NCI-H1048 (cell line): ENCODE data around the gene COX15.
"Not testable (repeated sequence)": the region's sequence is repeated elsewhere in the genome, so short reads cannot be mapped to it uniquely, and the experiment has no call there.

ENCODE experiments used
- DNase-seq: peaks from one replicate; lab custom pipeline; 2025; lab: John Stamatoyannopoulos, UW

The COX15 gene

DNA sequence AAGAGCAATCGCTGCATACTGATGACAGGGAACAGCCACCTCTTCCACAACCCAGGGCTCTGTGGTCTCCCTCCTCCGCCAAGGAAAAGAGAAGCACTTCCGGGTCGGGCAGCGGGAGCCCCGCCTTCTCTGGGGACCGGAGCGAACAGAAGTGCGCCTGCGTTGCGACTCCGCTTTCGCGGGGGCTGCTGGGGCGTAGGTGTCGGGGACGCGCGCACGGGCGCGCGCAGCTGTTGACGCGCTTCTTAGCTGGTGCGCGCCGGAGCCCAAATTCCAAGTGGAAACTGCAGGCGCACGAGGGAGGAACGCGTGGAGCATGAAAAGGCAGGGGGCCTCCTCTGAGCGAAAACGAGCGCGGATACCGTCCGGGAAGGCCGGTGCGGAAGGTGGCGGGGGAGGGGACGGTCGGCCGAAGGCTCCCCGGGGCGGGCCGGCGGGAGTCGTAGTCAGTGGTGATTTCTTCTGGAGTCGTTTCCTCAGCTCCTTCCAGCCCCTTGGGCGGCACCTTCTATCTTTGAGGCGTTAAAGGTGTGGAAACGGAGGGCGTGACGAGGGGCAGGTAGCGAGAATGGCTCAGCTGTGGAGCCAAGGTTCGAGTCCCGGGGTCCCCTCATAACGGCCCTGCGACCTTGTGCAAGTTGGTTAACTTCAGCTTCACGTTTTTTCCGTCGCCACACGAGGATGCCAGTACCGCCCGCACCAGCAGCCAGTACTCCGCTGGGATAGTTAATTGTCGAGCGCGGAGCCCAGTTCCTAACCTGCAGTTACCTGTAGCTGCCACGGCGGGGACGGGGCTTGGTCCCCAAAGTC, at the start of gene COX15, which contains the start of gene CUTC:
Gene COX15, minus strand, starts transcription at position 95 of the 810 bp plus-strand sequence. Its CDS starts 78 bp downstream, at position 17.
Gene CUTC, plus strand, starts transcription at position 202 of the 810 bp plus-strand sequence. Its CDS starts 115 bp downstream, at position 317.
- DNase-seq, result peak; percentile 85

DNA sequence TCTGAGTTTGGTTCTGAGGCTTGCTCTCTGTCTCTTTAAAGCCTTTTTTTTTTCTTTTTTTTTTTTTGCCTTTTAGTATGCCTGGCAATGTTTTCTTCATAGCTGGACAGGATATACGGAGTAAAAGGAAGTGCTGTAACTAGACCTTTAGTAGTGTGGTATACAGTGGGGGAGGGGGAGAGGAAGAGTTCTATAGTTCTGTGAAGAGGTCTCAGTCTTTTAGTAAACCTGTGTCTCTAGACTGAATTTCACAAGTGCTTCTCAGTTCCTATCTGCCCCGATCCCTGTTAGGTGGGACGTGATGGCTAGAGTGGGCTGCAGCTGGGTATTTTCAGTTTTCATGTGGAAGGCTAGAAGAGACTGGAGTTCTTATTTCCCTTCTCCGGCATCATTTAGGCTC, 47.4 kb upstream of the COX15 start:
- DNase-seq, result no peak

DNA sequence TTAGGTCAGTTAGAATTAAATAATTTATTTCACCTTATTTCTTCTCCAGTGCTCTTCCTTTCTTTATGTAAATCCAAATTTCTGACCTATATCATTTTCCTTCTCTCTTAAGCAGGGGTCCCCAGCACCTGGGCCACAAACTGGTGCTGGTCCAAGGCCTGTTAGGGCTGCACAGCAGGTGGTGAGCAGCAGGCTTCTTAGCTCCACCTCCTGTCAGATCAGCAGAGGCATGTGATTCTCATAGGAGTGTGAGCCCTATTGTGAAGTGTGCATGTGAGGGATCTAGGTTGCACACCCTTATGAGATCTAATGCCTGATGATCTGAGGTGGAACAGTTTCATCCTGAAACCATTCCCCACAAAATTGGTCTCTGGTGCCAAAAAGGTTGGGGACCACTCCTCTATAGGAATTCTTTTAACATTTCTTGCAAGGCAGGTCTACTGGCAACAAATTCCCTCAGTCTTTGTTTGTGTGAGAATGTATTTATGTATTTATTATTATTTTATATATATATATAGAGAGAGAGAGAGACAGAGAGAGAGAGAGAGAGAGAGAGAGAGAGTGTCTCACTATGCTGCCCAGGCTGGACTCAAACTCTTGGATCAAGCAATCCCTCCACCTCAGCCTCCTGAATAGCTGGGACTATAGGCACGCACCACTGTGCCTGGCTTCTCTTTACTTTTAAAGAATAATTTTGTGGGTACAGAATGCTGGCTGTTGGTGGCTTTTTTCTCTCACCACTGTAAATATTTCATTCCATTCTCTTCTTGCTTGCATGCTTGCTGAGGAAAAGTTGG, 46.2 kb upstream of the COX15 start:
- no peak for DNase-seq

DNA sequence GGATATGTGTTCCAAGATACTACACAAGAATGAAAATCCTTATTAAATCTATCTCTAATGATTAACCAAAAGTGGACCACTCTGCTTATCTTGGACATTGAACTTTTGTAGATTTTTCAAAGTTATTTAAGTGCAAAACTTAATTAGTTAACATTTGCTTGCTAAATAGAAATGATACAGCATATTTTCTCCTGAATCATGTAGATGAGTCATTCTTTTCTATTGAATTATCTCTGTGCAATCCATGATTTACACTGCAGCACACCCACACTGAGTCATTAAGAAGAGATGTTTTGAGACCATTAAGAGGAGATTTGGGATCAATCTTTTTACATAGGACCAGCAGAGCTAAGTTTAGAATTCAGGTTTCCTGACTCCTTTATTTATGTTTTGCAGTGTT, 43.9 kb upstream of the COX15 start:
- DNase-seq, result no peak

DNA sequence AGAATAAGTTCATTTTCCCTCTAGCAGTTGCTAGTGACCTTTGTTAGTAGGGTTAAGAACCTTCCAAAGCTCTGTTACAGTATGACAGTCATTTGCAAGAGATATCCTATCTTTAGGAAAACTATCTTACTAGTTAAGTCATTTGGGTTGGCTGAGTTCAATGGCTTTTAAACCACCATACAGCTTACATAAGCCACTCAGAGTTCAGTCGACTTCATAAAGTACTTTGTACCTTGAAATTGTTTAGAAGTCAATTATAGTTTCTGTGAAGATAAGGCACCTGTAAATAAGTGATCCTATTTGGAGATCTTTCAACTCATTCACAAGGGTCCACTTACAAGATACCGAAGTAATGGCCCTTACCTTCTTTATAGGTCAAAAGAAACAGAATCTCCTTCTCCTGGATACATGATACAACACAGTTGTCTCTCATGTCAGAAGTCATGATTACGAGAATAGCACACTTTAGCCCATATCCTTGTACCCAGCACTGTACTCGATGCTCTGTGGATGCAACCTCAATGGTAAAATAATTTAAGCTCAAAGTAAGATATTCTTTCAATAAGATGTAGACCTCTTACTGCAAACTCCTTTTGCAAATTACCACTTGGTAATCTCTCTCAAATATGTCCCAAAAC, 38.6 kb upstream of the COX15 start:
- DNase-seq, result no peak

DNA sequence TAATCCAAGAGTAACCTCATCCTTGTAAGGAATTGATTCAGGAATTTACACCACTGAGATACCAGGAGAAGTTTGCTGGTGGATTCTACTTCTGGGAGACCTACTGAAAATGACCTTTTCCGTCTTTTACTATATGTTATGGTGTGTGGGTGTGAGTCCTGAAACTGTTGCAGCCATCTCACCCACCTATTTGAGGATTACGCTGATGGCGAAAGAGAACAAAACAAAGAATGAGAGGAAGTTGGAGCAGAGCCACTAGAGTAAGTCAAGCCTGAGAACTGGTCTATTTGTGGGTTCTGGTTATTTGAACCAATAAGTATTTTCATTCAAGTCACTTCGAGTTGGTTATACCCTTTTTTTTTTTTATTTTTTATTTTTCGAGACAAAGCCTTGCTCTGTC, 37.8 kb upstream of the COX15 start:
- DNase-seq, result no peak

DNA sequence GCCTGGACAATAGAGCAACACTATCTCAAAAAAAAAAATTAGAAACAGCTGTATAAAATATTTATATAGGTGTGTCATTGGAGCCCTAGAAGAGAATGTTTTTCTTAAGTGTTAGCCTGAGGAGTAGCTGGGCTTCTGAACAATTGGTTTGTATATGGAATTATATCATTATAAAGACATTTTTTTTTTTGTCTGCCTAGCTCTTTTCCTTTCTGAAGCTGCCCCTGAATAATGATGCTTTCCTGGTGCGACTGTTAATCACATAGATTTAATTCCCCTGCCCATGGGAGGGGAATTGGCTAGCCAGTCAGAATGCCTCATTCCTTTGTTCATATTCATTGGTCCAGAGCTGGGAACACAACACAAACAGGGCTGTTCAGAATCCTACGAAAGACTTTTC, 36.6 kb upstream of the COX15 start:
- no peak for DNase-seq

DNA sequence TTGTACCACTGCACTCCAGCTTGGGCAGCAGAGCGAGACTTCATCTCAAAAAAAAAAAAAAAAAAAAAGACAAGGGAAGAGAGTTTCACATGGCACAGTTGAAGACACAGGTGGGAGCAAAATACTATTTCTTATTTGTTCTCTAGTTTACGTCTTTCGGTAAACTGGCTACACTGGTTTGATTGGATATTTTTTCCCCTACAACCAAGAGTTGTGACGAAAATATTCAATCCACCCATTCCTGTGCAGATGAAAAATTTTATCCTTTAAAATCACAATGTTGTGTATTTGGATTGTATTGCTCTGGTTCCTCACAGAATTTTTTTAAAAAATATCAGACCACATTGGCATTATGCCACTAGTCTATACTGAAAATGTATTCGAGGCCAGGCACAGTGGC, 36.0 kb upstream of the COX15 start:
- DNase-seq, result no peak

DNA sequence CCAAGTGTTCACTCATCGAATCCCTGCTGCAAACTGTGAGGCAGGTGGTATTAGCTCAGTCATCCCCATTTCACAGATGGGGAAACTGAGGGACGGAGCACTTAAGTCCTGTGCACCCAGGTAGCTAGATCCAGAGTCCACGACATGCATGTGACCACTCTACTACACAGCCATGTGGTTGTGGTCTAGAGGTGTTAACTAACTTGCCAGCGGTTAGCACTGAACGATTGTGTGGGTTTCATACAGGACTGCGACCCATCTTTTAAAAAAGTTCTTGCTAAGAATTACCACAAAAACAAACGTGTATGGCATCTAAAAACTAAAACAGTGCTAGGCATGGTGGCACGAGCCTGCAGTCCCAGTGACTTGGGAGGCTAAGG, 34.4 kb upstream of the COX15 start:
- no peak for DNase-seq

DNA sequence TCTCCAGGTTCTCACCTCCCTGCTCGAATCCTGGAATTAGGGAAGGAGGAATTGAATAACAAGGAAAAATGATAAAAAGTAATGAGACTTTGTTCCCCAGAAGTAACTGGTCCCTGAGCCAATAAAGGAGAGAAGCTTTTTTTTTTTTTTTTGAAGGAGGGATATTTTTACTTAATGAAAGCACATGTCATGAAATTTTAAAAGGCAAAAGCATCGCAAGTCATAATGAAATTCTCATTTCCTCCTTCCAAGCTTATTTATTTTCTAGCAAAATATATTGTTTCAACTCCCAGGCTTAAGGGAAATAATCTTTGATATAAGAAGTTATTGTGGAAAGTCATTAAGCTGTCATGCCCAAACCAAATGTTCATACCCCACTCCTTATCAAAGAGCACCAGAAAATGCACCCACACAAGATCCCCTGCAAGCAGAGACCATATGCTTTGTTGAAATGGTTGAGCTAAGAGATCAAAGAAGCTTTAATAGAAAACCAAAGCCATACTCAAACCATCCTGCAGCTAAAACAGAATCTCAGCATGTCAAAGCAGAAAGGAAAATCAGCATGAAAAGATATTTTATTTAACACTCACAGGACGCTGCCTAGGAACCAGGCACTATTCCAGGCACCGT, 33.9 kb upstream of the COX15 start:
- no peak for DNase-seq

DNA sequence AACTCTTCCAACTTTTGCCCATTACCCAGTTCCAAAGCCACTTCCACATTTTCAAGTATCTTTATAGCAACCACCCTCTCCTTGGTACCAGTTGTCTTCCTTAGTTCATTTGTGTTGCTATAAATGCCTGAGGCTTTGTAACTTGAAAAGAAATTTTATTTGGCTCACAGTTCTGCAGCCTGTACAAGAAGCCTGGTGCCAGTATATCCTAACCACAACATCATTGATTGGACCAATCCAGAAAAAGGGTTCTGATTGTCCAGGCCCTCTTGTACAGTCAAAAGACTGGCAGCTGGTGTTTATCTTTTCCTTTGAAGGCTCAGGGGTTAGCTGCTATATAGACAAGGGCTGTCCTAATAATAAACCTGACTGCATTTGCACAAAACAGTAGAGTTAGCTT, 29.4 kb upstream of the COX15 start:
- DNase-seq, result no peak

DNA sequence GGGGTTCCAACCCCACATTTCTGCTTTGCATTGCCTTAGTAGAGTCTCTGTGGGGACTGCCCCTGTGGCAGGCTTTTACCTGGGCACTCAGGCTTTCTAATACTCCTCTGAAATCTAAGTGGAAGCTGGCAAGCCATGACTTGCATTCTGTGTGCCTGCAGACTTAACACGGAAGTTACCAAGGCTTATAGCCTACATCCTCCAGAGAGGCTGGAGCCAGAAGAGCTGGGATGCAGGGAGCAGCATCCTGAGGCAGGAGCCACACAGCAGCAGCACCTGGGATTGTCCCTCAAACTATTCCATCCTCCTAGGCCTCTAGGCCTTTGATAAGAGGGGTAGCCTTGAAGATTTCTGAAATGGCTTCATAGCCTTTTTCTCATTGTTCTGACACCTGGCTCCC, 28.4 kb upstream of the COX15 start:
- no peak for DNase-seq

DNA sequence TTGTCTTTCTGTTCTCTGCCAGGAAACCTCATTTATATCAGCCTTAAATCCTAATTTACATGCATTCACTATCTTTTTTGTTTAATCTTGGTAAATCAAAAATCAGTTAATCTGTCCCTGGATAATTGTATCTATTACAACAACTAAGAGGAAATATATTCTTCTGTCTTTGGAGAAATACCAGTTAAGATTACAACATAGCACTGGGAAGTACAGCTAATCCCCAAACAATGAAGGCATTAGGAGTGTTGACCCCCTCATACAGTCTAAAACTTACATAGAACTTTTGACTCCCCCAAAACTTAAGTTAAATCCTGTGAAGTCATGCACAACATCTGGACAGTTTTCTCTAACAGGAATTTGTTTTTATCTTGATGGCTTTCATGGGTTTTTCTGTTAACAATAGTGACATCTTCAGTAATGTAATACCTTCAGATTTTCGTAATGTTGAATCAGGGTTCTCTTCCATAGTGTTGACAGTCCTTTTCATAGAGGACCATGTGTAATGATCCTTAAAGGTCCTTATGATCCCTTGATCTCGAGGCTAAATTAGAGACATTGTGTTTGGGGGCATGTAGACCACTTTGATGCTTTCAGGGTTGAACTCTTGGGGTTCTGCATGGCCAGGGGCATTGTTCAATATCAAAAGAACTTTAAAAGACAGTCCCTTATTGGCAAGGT, 26.4 kb upstream of the COX15 start:
- DNase-seq, result no peak

DNA sequence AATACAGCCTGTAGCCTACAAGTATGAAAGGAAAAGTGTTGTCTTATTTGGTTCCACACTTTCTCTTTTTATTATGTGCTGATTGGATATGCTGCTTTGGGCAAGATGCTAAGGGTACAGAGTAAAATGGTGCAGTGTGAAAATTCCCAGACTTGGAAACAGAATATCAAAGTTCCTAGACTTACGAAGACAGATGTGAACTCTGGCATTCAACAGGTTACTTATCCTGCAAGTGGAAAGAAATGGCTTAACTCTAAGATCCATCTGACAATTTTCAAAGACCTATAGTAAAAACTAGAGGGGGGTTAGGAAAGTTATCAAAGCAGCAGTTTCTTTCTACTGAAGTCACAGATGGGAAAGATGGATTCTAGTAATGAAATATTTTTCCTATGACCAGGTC, 24.2 kb upstream of the COX15 start:
- no peak for DNase-seq

DNA sequence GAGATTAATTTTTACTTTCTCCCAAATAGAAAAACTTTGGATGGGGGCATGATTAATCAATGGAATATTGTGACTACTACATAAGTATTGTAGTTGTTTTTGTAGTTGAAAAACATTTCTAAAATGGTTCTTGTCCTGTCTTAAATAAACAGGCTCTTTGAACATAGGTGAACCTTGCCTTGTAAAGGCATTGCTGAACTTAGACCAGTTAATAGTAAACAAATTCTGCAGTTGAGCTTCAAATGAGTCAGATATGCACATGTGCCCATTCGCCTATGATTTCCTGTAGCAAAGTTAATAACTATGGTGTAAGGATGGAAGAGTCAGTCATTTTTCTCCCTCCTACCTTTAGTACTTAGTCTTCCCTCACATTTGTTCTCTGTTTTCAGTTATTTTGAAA, 22.7 kb upstream of the COX15 start:
- DNase-seq, result no peak

DNA sequence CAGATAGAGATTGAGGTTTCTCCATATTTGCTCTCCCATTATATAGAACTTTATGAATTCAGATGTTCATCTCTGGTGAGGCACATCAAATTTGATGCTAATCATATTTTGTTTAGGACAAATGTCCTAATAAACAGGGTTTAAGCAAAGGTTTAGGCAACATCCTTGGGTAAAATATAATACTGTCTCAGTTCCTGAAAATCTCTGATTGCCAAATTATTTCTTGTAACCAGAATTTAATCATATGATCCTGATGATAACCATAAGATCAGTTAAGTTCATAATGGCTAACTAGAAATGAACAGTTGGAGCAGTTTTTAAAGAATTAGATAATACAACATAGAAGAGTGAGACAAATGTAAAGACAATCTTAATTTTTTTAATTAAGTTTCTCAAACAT, 18.7 kb upstream of the COX15 start:
- no peak for DNase-seq

DNA sequence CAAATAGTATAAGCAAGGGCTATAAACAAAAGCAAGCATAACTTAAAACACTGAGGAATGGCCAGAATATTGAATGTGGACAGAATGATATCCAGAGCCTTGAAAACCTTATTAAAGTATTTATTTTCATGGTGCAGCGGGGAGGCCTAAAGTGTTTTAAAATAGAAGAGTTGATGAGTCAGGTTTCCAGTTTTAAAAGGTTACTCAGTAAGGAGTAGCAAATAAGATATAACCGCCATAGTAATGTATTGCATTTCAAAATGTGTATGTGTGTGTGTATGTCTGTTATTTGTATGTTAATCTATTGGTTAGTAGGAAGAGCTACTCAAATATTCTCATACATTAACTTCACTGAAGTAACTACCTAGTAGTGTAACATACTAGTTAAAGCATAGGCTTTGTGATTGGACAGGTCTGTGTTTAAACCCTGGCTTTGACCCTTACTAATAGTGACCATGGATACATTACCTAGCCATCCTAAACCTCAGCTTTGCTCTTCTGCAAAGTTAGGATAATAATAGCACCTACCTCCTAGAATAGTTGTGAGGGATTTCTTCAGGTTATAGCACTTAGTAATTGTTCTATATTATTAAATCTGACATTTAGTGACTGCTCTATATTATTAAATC, 17.0 kb upstream of the COX15 start:
- DNase-seq, result no peak

DNA sequence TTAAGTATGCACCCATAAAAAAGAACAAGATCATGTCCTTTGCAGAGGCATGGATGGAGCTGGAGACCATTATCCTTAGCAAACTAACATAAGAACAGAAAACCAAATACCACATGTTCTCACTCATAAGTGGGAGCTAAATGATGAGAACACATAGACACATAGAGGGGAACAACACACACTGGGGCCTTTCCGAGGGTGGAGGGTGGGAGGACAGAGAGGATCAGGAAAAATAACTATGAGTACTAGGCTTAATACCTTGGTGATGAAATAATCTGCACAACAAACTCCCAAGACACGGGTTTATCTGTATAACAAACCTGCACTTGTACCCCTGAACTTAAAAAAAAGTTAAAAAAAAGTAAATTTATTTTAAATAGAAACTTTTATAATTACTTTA, 14.2 kb upstream of the COX15 start:
- DNase-seq, result not testable (repeated sequence)

DNA sequence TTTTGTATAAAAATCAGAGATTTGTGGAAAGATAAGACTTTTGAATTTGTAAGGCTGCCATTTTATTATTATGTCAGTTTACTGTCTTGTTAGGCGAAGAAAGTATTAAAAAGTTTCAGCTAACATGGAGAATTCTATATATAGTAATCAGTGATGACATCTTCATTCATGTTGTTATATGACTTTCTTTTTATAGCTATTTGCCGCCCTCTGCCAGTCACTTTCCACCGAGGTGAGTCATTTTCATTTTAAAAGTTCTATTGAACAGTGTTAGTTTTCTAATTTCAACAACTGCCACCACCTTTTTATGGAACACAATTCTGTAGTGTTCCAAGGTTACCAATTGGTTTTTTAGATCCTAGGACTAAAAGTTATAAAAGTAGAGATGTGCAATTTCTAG, 11.9 kb upstream of the COX15 start:
- DNase-seq, result no peak

DNA sequence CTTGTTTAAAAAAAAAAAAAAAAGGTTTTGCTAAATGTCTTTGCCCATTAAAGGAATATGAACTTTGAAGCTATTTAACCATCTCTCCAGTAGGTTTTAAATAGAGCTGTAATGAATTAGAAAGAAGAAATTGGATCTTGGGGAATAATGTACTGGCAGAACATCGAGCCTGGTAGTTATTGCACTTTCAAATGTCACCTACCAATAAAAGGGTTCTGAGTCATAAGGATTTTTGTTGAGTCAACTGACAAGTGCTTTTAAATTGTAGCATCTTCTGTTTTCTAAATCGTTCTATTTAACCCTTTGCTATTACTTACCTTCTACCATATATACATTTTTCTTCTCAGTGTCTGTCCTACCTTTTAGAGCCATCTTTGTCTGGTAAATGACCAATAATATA, 10.8 kb upstream of the COX15 start:
- DNase-seq, result no peak

DNA sequence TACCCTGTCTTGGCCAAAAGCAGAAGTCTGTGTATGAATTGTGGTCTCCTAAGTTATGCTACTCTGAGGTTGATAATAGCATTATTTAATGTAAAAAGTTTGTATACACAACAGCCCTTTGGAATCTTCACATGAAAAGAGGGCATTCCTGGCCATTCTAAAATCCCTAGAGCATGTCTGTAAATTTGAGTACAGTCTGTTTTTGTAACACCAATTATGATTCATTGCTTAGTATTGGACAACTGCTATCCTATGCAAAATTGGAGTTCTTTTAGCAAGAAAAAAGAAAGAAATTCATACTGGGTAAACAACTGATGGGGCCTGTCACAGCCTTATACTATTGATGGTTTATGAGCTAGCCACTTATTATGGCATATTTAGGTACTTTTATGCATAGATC, 10.3 kb upstream of the COX15 start:
- DNase-seq, result no peak
